ENCODE data around the gene NRG3.

NRG3 gene

GRCh38 chr10:82453678-82454293 lies 578.8 kb downstream of the NRG3 start:
- in situ Hi-C loops (cut with MboI; ENCODE audit: low sequenced_read_pairs) = no loop called here

- in situ Hi-C loops (cut with MboI; ENCODE audit: low sequenced_read_pairs) = no loop called here
Measured at GRCh38 chr10:82462910-82463551, 588.0 kb downstream of the NRG3 start.

- in situ Hi-C loops (cut with MboI; ENCODE audit: low sequenced_read_pairs) = no loop called here
Measured at GRCh38 chr10:82463614-82464013, 588.6 kb downstream of the NRG3 start.

- in situ Hi-C loops (cut with MboI; ENCODE audit: low sequenced_read_pairs) = no loop called here
Measured at GRCh38 chr10:82464191-82464818, 589.3 kb downstream of the NRG3 start.

- in situ Hi-C loops (cut with MboI; ENCODE audit: low sequenced_read_pairs) = no loop called here
Measured at GRCh38 chr10:82464966-82465365, 590.0 kb downstream of the NRG3 start.

GRCh38 chr10:82468453-82468852 lies 593.5 kb downstream of the NRG3 start:
- in situ Hi-C loops (cut with MboI; ENCODE audit: low sequenced_read_pairs) = no loop called here

GRCh38 chr10:82472406-82473335 lies 597.7 kb downstream of the NRG3 start:
- in situ Hi-C loops (cut with MboI; ENCODE audit: low sequenced_read_pairs) = no loop called here

GRCh38 chr10:82477776-82478175 lies 602.8 kb downstream of the NRG3 start:
- in situ Hi-C loops (cut with MboI; ENCODE audit: low sequenced_read_pairs) = no loop called here

- in situ Hi-C loops (cut with MboI; ENCODE audit: low sequenced_read_pairs) = no loop called here
Measured at GRCh38 chr10:82492647-82493046, 617.7 kb downstream of the NRG3 start.

GRCh38 chr10:82496114-82496513 lies 621.1 kb downstream of the NRG3 start:
- in situ Hi-C loops (cut with MboI; ENCODE audit: low sequenced_read_pairs) = no loop called here

- in situ Hi-C loops (cut with MboI; ENCODE audit: low sequenced_read_pairs) = no loop called here
Measured at GRCh38 chr10:82497439-82497838, 622.4 kb downstream of the NRG3 start.

- in situ Hi-C loops (cut with MboI; ENCODE audit: low sequenced_read_pairs) = no loop called here
Measured at GRCh38 chr10:82498976-82499375, 624.0 kb downstream of the NRG3 start.

- in situ Hi-C loops (cut with MboI; ENCODE audit: low sequenced_read_pairs) = no loop called here
Measured at GRCh38 chr10:82505009-82505408, 630.0 kb downstream of the NRG3 start.

GRCh38 chr10:82506680-82507376 lies 631.8 kb downstream of the NRG3 start:
- in situ Hi-C loops (cut with MboI; ENCODE audit: low sequenced_read_pairs) = no loop called here

GRCh38 chr10:82515256-82515655 lies 640.3 kb downstream of the NRG3 start:
- in situ Hi-C loops (cut with MboI; ENCODE audit: low sequenced_read_pairs) = no loop called here

GRCh38 chr10:82529062-82529461 lies 654.1 kb downstream of the NRG3 start:
- in situ Hi-C loops (cut with MboI; ENCODE audit: low sequenced_read_pairs) = no loop called here

- in situ Hi-C loops (cut with MboI; ENCODE audit: low sequenced_read_pairs) = no loop called here
Measured at GRCh38 chr10:82535457-82535856, 660.5 kb downstream of the NRG3 start.

- in situ Hi-C loops (cut with MboI; ENCODE audit: low sequenced_read_pairs) = no loop called here
Measured at GRCh38 chr10:82536668-82537067, 661.7 kb downstream of the NRG3 start.

- in situ Hi-C loops (cut with MboI; ENCODE audit: low sequenced_read_pairs) = no loop called here
Measured at GRCh38 chr10:82538272-82538671, 663.3 kb downstream of the NRG3 start.

GRCh38 chr10:82543631-82544030 lies 668.6 kb downstream of the NRG3 start:
- in situ Hi-C loops (cut with MboI; ENCODE audit: low sequenced_read_pairs) = no loop called here

GRCh38 chr10:82544377-82544776 lies 669.4 kb downstream of the NRG3 start:
- in situ Hi-C loops (cut with MboI; ENCODE audit: low sequenced_read_pairs) = no loop called here
